PC-9 (cell line): Measurements from ENCODE around the gene TMEM235. TPM values are rescaled to one million over a fixed set of nuclear protein-coding genes. Genes with fewer than 3 reads are reported as not detected.

Experiments used
- BruUV-seq: library from RNA; stranded (reverse); fragments of 400-500 nt; replicated peaks from 2 replicates; lab custom pipeline; 2021; lab: Mats Ljungman, UMichigan
- CTCF ChIA-PET: fragments of 300-600 bp; sonication (Branson Sonifier 250); formaldehyde crosslinking; loops from one replicate; lab custom pipeline; 2022; ENCODE audit warnings: antibody characterized with exemption; lab: Charles Lee
- POLR2A ChIA-PET: fragments of 300-600 bp; sonication (Branson Sonifier 250); formaldehyde crosslinking; loops from one replicate; lab custom pipeline; 2022; ENCODE audit warnings: antibody characterized with exemption; ENCODE audit not compliant: unreplicated experiment; lab: Charles Lee
- DNase-seq, 2 experiments: peaks; one replicate each; pipeline versions ENCODE4 v3.0.0 to v3.0.0-alpha.2; 2015 to 2022; ENCODE audit warnings: mixed read lengths in 1 of 2
- H2AFZ ChIP-seq: fragments of 200-600 bp; sonication (generic); 2 replicates; pipeline ENCODE4 v1.8.1; 2017; ENCODE audit warnings: antibody characterized with exemption
- H3F3A ChIP-seq: fragments of 200-600 bp; sonication (generic); 2 replicates; pipeline ENCODE4 v1.8.1; 2017; ENCODE audit warnings: antibody characterized with exemption, mild to moderate bottlenecking, low read depth; ENCODE audit not compliant: insufficient read depth
- H3K27ac ChIP-seq: fragments of 200-600 bp; sonication (generic); 2 replicates; pipeline ENCODE4 v1.6.1; 2016; ENCODE audit warnings: mixed run types
- H3K27me3 ChIP-seq: fragments of 200-600 bp; sonication (generic); 2 replicates; pipeline ENCODE4 v1.6.1; 2016; ENCODE audit warnings: low read depth, mixed run types; ENCODE audit not compliant: insufficient read depth
- H3K36me3 ChIP-seq: fragments of 200-600 bp; sonication (generic); 2 replicates; pipeline ENCODE4 v1.6.1; 2016; ENCODE audit warnings: low read depth, mixed run types
- H3K4me1 ChIP-seq: fragments of 200-600 bp; sonication (generic); replicated peaks from 2 replicates; pipeline ENCODE4 v1.6.1; 2016; ENCODE audit warnings: mixed run types; ENCODE audit not compliant: insufficient read depth
- H3K4me2 ChIP-seq: fragments of 200-600 bp; sonication (generic); 2 replicates; pipeline ENCODE4 v1.6.1; 2017; ENCODE audit warnings: mixed run types
- H3K4me3 ChIP-seq: fragments of 200-600 bp; sonication (generic); 2 replicates; pipeline ENCODE4 v1.6.1; 2016; ENCODE audit warnings: mixed run types
- H3K79me2 ChIP-seq: fragments of 200-600 bp; sonication (generic); 2 replicates; pipeline ENCODE4 v1.6.1; 2017; ENCODE audit warnings: low read depth, mixed run types
- H3K9me2 ChIP-seq: fragments of 200-600 bp; sonication (generic); 2 replicates; pipeline ENCODE4 v1.8.1; 2017; ENCODE audit warnings: mild to moderate bottlenecking; ENCODE audit not compliant: insufficient read depth
- H3K9me3 ChIP-seq: fragments of 200-600 bp; sonication (generic); 2 replicates; pipeline ENCODE4 v1.8.1; 2016; ENCODE audit warnings: low read depth; ENCODE audit not compliant: insufficient read depth
- H4K20me1 ChIP-seq: fragments of 200-600 bp; sonication (generic); 2 replicates; pipeline ENCODE4 v1.8.1; 2017; ENCODE audit not compliant: insufficient read depth
- CTCF ChIP-seq: fragments of 200-600 bp; sonication (generic); conservative IDR thresholded peaks from 2 replicates; pipeline ENCODE4 v1.6.1; 2017; ENCODE audit warnings: mixed run types, antibody characterized with exemption, mild to moderate bottlenecking, moderate library complexity
- EZH2 ChIP-seq: fragments of 200-600 bp; sonication (generic); IDR thresholded peaks from 2 replicates; pipeline ENCODE4 v1.8.0; 2017; ENCODE audit warnings: antibody characterized with exemption, low read depth
- intact Hi-C: fragments of 100-400 bp; cut with micrococcal nuclease; formaldehyde crosslinking; loops from one replicate; pipeline ENCODE4 v1.10.0; 2022; ENCODE audit not compliant: unreplicated experiment
- total RNA-seq: library from RNA; stranded (reverse); gene quantifications from 2 replicates; pipeline ENCODE4 v1.2.3, GENCODE V29; 2021

The TMEM235 gene
- total RNA-seq, 1 experiment from 2014 or later: not detected

DNA sequence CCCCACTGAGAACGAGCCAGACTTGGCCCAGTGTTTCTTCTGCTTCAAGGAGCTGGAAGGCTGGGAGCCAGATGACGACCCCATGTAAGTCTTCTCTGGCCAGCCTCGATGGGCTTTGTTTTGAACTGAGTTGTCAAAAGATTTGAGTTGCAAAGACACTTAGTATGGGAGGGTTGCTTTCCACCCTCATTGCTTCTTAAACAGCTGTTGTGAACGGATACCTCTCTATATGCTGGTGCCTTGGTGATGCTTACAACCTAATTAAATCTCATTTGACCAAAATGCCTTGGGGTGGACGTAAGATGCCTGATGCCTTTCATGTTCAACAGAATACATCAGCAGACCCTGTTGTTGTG is 16.7 kb upstream of the TMEM235 start:
- Histone ChIP-seq H3K27me3 (no peaks in the 10 kb centered on the region), H3K27ac (no peak overlapping the region), H3F3A (no peaks in the 10 kb centered on the region), H3K9me3 (no peaks in the 10 kb centered on the region), H2AFZ (peak overlapping the region; percentile 84), H3K4me3 (peak overlapping the region; percentile 72), H3K36me3 (no peaks in the 10 kb centered on the region), H3K4me1 (peaks cover 9% of the 10 kb centered on the region; the same call in 1 of the 2 replicates), H3K4me2 (peak overlapping the region; percentile 72), H4K20me1 (no peaks in the 10 kb centered on the region), H3K9me2 (no peaks in the 10 kb centered on the region), H3K79me2 (peaks cover 29% of the 10 kb centered on the region)
- no peak for DNase-seq
- POLR2A ChIA-PET: no interaction called here
- CTCF ChIA-PET: interaction anchor here (1.2 kb wide), 1 partner anchor 37 kb away, joined by 13 read pairs; no protein-coding TSS in a partner anchor
- TF ChIP-seq EZH2 (no peak), CTCF (no peak)
- intact Hi-C loops: no loop called here
- no TSS peak for BruUV-seq

- BruUV-seq: no TSS peak
- Histone ChIP-seq H3K4me1 (peaks cover 9% of the 10 kb centered on the region; the same call in 1 of the 2 replicates), H3K27ac (no peak overlapping the region), H3K9me2 (no peaks in the 10 kb centered on the region), H3K9me3 (no peaks in the 10 kb centered on the region), H3K4me3 (no peak overlapping the region), H4K20me1 (no peaks in the 10 kb centered on the region), H3K27me3 (no peaks in the 10 kb centered on the region), H3F3A (no peaks in the 10 kb centered on the region), H3K36me3 (no peaks in the 10 kb centered on the region), H2AFZ (no peak overlapping the region), H3K4me2 (no peak overlapping the region), H3K79me2 (peaks cover 25% of the 10 kb centered on the region)
- no peak for DNase-seq
- CTCF ChIA-PET: interaction anchor here (0.6 to 1.1 kb wide), 2 partner anchors 10 to 38 kb away, joined by 4 to 7 read pairs; no protein-coding TSS in a partner anchor
- POLR2A ChIA-PET: no interaction called here
- intact Hi-C loops: no loop called here
- TF ChIP-seq EZH2 (no peak), CTCF (no peak)
Measured at GRCh38 chr17:78219396-78220150, 11.9 kb upstream of the TMEM235 start.

- Histone ChIP-seq H3F3A (no peaks in the 10 kb centered on the region; the same call in 1 of the 2 replicates), H3K4me3 (no peak overlapping the region), H2AFZ (no peak overlapping the region), H3K9me3 (no peaks in the 10 kb centered on the region), H3K4me1 (no peaks in the 10 kb centered on the region), H3K36me3 (no peaks in the 10 kb centered on the region), H3K79me2 (no peaks in the 10 kb centered on the region), H3K4me2 (no peak overlapping the region), H3K27ac (no peak overlapping the region), H4K20me1 (no peaks in the 10 kb centered on the region), H3K27me3 (no peaks in the 10 kb centered on the region), H3K9me2 (no peaks in the 10 kb centered on the region)
- no TSS peak for BruUV-seq
- POLR2A ChIA-PET: no interaction called here
- CTCF ChIA-PET: no interaction called here
- intact Hi-C loops: no loop called here
- TF ChIP-seq CTCF: no peak
- TF ChIP-seq EZH2: no peak
- no peak for DNase-seq
Measured at GRCh38 chr17:78223061-78223460, 8.4 kb upstream of the TMEM235 start.
